Measurements from ENCODE around the gene MUC4. TPM values are rescaled to one million over a fixed set of nuclear protein-coding genes. Genes with fewer than 3 reads are reported as not detected.
A peak's percentile ranks its signal among the peaks of the same experiment; 100 is the strongest.

Gene MUC4
- total RNA-seq, 1 donor from 2014 or later, result not detected

DNA sequence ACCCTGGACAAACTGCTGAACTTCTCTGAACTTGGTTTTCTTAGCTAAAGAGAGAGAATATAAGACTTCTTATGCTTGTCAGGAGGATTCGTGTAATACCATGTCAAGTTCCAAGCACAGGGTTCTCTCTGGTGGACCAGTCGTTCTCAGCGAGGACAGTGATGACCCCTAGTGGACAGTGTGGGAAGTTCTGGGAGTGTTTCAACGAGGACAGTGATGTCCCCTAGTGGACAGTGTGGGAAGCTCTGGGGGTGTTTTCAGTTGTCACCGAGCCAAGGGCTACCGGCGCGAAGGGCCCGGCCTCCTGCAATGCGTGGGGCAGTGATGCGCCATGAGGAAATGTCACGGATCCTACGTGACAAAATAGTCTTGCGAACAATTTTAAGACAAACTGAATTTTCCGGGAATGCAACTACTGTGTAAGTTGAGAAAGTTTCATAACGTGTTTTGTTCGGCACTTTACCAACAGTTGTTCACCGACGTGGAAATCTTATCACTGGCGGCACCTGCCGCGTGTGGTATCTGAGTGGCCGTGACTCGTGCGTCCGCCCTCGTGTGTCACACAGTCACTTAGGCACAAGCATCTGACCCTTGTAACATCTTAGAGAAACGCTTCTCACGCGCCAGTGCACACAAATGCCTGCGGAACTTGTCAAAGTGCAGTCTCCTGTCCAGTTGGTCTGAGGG lies 39.3 kb upstream of the MUC4 start:
- Mint-ChIP-seq H3K4me1 (ENCODE audit: low read depth) (peaks cover 7% of the 10 kb centered on the region), H3K4me3 (ENCODE audit: unreplicated experiment) (peak overlapping the region; percentile 40), H3K36me3 (ENCODE audit: low read depth) (no peaks in the 10 kb centered on the region), H3K27ac (ENCODE audit: unreplicated experiment) (no peak overlapping the region), H3K9me3 (ENCODE audit: low read depth) (no peaks in the 10 kb centered on the region), H3K27me3 (ENCODE audit: low read depth) (no peaks in the 10 kb centered on the region)
- no peak for DNase-seq (ENCODE audit: low spot score)
- TF ChIP-seq, protein P1, sequence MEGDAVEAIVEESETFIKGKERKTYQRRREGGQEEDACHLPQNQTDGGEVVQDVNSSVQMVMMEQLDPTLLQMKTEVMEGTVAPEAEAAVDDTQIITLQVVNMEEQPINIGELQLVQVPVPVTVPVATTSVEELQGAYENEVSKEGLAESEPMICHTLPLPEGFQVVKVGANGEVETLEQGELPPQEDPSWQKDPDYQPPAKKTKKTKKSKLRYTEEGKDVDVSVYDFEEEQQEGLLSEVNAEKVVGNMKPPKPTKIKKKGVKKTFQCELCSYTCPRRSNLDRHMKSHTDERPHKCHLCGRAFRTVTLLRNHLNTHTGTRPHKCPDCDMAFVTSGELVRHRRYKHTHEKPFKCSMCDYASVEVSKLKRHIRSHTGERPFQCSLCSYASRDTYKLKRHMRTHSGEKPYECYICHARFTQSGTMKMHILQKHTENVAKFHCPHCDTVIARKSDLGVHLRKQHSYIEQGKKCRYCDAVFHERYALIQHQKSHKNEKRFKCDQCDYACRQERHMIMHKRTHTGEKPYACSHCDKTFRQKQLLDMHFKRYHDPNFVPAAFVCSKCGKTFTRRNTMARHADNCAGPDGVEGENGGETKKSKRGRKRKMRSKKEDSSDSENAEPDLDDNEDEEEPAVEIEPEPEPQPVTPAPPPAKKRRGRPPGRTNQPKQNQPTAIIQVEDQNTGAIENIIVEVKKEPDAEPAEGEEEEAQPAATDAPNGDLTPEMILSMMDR (IDR thresholded peaks at IDR 0.05), result peak; percentile 100

DNA sequence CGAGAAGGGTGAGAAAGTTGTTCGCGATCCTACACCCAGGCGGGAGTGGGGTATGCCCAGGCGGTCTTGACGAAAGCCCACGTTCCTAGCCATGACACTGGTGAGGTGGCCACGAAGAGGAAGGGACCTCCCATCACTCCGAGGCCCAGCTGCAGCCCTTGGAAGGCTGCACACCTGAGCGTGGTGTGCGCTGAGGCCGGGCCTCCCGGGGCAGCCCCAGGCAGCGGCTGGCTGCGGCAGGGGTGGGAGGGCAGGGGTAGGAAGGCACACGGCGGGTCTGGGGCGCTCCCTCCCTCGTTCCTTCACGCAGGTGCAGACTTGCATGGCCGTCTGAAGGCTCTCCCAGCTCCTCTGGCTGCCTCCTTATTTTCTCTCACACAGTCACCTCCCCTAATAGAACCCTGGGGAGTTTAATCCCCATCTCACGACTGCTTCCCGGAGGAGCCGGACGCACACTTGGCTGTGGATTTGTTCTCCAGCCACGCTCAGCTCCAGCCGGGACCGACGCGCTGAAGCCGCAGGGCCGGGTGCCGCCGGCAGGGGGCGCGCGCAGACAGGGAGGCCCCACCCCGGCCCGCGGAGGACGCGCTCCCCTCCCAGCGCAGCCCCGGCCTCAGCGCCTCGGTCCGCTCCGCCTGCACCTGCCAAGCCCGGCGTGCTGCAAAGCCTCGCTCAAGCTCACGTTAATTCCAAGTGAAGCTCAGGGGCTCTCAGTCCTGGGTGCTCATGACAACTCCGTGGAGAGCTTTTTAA lies 37.8 kb upstream of the MUC4 start:
- H3K27ac Mint-ChIP-seq (ENCODE audit: unreplicated experiment), result no peak overlapping the region
- no peaks in the 10 kb centered on the region for H3K36me3 Mint-ChIP-seq (ENCODE audit: low read depth)
- no peak for DNase-seq (ENCODE audit: low spot score)
- H3K4me1 Mint-ChIP-seq (ENCODE audit: low read depth), result peaks cover 7% of the 10 kb centered on the region
- TF ChIP-seq, protein P1 (IDR thresholded peaks at IDR 0.05), result no peak
- no peak overlapping the region for H3K4me3 Mint-ChIP-seq (ENCODE audit: unreplicated experiment)
- H3K27me3 Mint-ChIP-seq (ENCODE audit: low read depth), result no peaks in the 10 kb centered on the region
- no peaks in the 10 kb centered on the region for H3K9me3 Mint-ChIP-seq (ENCODE audit: low read depth)

DNA sequence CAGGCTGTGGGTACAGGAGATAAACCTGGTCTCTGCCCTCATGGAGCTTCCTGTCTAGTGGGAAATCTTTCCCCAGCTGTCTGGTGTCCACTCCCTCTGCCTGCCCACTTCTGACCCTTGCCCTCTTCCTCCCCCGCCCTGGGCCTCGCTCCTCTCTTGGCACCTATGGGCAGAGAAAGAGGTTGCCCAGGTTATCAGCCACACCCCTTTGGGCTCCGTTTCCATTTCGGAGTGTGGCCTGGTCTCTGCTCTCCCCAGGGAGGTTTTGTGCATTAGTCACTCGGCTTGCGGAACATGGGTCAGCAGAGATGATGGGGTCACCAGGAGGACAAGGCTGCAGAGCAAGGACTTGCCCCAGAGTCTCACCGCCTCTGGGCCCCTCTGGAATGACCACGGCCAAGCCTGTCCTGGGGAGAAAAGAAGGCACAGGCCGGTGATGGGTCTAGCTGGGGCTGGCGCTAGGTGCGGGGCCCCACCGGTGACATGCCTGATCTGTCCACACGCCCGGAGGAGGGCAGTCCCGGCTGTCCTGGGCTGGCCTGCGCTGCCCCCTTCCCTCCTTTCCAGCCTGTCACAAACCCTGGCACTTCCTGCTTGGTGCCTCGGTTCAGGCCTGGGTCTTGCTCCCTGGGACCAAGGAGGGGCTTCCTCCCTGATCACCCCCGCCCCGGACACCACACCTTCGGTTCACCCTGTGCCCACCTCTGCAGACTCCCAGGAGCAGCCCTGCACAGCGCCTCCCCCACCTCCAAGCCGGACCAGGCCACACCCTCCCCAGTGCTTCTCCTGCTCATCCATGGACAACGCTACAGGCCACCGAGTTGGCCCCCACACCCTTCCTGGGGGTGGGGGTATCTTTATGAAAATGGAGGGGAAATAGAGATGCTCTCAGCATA lies 35.6 kb upstream of the MUC4 start:
- Mint-ChIP-seq H3K36me3 (ENCODE audit: low read depth) (no peaks in the 10 kb centered on the region), H3K4me1 (ENCODE audit: low read depth) (peaks cover 7% of the 10 kb centered on the region), H3K9me3 (ENCODE audit: low read depth) (no peaks in the 10 kb centered on the region), H3K27me3 (ENCODE audit: low read depth) (no peaks in the 10 kb centered on the region), H3K4me3 (ENCODE audit: unreplicated experiment) (no peak overlapping the region), H3K27ac (ENCODE audit: unreplicated experiment) (no peak overlapping the region)
- DNase-seq (ENCODE audit: low spot score), result no peak
- TF ChIP-seq, protein P1 (IDR thresholded peaks at IDR 0.05), result no peak

DNA sequence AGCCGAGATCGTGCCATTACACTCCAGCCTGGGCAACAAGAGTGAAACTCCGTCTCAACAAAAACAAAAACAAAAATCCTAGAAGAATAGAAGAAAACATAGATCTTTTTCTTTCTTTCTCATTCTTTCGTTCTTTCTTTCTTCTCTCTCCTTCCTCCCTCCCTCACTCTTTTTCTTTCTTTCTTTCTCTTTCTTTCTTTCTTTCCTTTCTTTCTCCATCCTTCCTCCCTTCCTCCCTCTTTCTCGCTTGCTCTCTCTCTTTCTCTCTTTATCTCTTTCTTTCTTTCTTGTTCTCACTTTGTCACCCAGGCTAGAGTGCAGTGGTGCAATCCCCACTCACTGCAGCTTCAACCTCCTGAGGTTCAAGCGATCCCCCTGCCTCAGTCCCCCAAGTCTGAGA lies 33.8 kb upstream of the MUC4 start:
- H3K4me1 Mint-ChIP-seq (ENCODE audit: low read depth), result no peaks in the 10 kb centered on the region
- no peak overlapping the region for H3K27ac Mint-ChIP-seq (ENCODE audit: unreplicated experiment)
- H3K4me3 Mint-ChIP-seq (ENCODE audit: unreplicated experiment), result no peak overlapping the region
- H3K27me3 Mint-ChIP-seq (ENCODE audit: low read depth), result no peaks in the 10 kb centered on the region
- DNase-seq (ENCODE audit: low spot score), result no peak
- no peaks in the 10 kb centered on the region for H3K9me3 Mint-ChIP-seq (ENCODE audit: low read depth)
- TF ChIP-seq, protein P1 (IDR thresholded peaks at IDR 0.05), result no peak
- H3K36me3 Mint-ChIP-seq (ENCODE audit: low read depth), result no peaks in the 10 kb centered on the region

DNA sequence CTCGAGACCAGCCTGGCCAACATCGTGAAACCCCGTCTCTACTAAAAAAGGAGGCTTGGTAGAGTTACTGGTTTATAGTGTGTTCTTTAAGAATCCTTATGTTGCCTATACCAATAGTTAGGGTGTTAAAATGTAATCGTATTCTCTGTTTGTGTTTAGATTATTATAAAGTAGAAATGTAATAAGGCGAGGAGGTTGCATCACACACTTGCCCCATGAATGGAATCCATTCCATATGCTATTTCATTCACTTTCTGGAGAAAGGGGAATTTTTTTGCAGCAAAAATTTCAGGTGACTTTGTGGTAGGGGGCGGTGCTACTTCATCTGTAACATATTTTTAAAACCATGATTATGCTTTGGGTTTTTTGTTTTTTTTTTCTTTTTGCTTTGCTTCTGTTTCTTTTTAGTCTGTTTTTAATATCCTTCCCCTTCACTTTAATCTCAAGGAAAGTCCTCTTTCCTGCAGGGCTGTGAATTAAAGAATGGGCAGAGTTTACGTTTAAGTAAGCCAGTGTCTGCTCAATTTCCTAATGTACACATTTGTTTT lies 33.0 kb upstream of the MUC4 start:
- H3K27ac Mint-ChIP-seq (ENCODE audit: unreplicated experiment), result no peak overlapping the region
- no peaks in the 10 kb centered on the region for H3K27me3 Mint-ChIP-seq (ENCODE audit: low read depth)
- TF ChIP-seq, protein P1 (IDR thresholded peaks at IDR 0.05), result no peak
- H3K4me1 Mint-ChIP-seq (ENCODE audit: low read depth), result no peaks in the 10 kb centered on the region
- H3K36me3 Mint-ChIP-seq (ENCODE audit: low read depth), result no peaks in the 10 kb centered on the region
- DNase-seq (ENCODE audit: low spot score), result no peak
- H3K4me3 Mint-ChIP-seq (ENCODE audit: unreplicated experiment), result no peak overlapping the region
- no peaks in the 10 kb centered on the region for H3K9me3 Mint-ChIP-seq (ENCODE audit: low read depth)

Measured in chondrocyte (in vitro differentiated cells).